Adrenal gland (tissue), 5 donors: ENCODE measurements around the gene EIPR1.

Experiments used
- CTCF ChIP-seq, 6 experiments: fragments of 450-650 bp in 4 of 6; fragments of 200-600 bp in 2 of 6; sonication (generic) in 1 of 6; IDR thresholded peaks; 1 replicate in 5 of 6; 2 replicates in 1 of 6; pipeline versions ENCODE4 v1.5.1 to v1.8.0; 2016 to 2021; ENCODE audit warnings: antibody characterized with exemption in 6 of 6, mild to moderate bottlenecking in 2 of 6, moderate library complexity in 1 of 6
- POLR2A ChIP-seq, 2 donors: fragments of 450-650 bp; IDR thresholded peaks; one replicate each; pipeline ENCODE4 v1.6.1; 2017; ENCODE audit warnings: antibody characterized with exemption in 2 of 2, mild to moderate bottlenecking in 2 of 2, moderate library complexity in 1 of 2
- donor health status: DM: no; HTN: no; CAD: no.

GRCh38 chr2:3320910-3321605 lies 56.6 kb downstream of the EIPR1 start:
- TF ChIP-seq CTCF (IDR thresholded peaks at IDR 0.05): no peak
- TF ChIP-seq POLR2A (IDR thresholded peaks at IDR 0.05): no peak
